Myocyte (in vitro differentiated cells): ENCODE results near the gene STK17A. TPM values are rescaled to one million over a fixed set of nuclear protein-coding genes. Genes with fewer than 3 reads are reported as not detected.

Experiments
- DNase-seq: peaks from one replicate; pipeline ENCODE4 v3.0.0-alpha.2; 2012; ENCODE audit warnings: low read depth
- polyA plus RNA-seq: library from polyadenylated mRNA; unstranded; fragments of >200 nt; gene quantifications from one replicate; pipeline ENCODE4 v1.2.1, GENCODE V29; 2012; ENCODE audit warnings: missing spikeins
- total RNA-seq: library from RNA; depleted of rRNA; stranded (reverse); fragments of >200 nt; gene quantifications from 2 replicates; pipeline ENCODE4 v1.2.3, GENCODE V29; 2014

STK17A gene
- 17.7 and 19.9 TPM in 2 replicates for total RNA-seq
- 14.6 TPM for polyA plus RNA-seq

- DNase-seq, result peak; percentile 96
These were observed at the start of gene STK17A for GRCh38 chr7:43582503-43583423. Gene STK17A, plus strand, starts transcription at chr7:43583108. Its CDS starts 136 bp downstream, at chr7:43583244.

- DNase-seq, result no peak
These were observed 49.0 kb upstream of the STK17A start for GRCh38 chr7:43533801-43534479.

- peak; percentile 53 for DNase-seq
These were observed 47.9 kb upstream of the STK17A start for GRCh38 chr7:43535031-43535451.

- DNase-seq, result peak; percentile 87
These were observed 46.9 kb upstream of the STK17A start for GRCh38 chr7:43535810-43536585.

GRCh38 chr7:43536773-43537172 is 46.1 kb upstream of the STK17A start:
- DNase-seq, result no peak

GRCh38 chr7:43537765-43538403 is 45.0 kb upstream of the STK17A start:
- DNase-seq, result peak; percentile 80

- DNase-seq, result peak; percentile 73
These were observed 44.5 kb upstream of the STK17A start for GRCh38 chr7:43538404-43538771.

- DNase-seq, result no peak
These were observed 42.4 kb upstream of the STK17A start for GRCh38 chr7:43540471-43540870.

GRCh38 chr7:43542716-43543115 is 40.2 kb upstream of the STK17A start:
- no peak for DNase-seq

- DNase-seq, result no peak
These were observed 36.7 kb upstream of the STK17A start for GRCh38 chr7:43546231-43546630.

GRCh38 chr7:43550427-43550826 is 32.5 kb upstream of the STK17A start:
- no peak for DNase-seq

- DNase-seq, result no peak
These were observed 30.8 kb upstream of the STK17A start for GRCh38 chr7:43552122-43552521.

- peak; percentile 71 for DNase-seq
These were observed 28.9 kb upstream of the STK17A start for GRCh38 chr7:43553999-43554398.

- no peak for DNase-seq
These were observed 28.5 kb upstream of the STK17A start for GRCh38 chr7:43554423-43554822.

GRCh38 chr7:43557831-43558495 is 24.9 kb upstream of the STK17A start:
- no peak for DNase-seq

- DNase-seq, result no peak
These were observed 23.6 kb upstream of the STK17A start for GRCh38 chr7:43559171-43559945.

- no peak for DNase-seq
These were observed 23.0 kb upstream of the STK17A start for GRCh38 chr7:43559946-43560335.

GRCh38 chr7:43560742-43561330 is 22.1 kb upstream of the STK17A start:
- DNase-seq, result no peak

- no peak for DNase-seq
These were observed 20.5 kb upstream of the STK17A start for GRCh38 chr7:43562383-43562782.
